Stimulated activated naive B cell treated with anti-CD40 and anti-IgM and Interleukin-4, amounts not matched to agents 10 μg/mL and 1 μg/mL and 100 μg/mL, for 72 hours (primary cell): ENCODE results near the gene USB1.
A peak's percentile ranks its signal among the peaks of the same experiment; 100 is the strongest.

Experiments used
- ATAC-seq, 2 donors: fragments of 150-1000 bp; cut with Tn5 transposase; replicated peaks; 2 replicates each; pipeline ENCODE4 v1.10.0; 2021; ENCODE audit warnings: moderate library complexity in 1 of 2
- DNase-seq: peaks from one replicate; pipeline ENCODE4 v3.0.0; 2021
- H3K27ac Mint-ChIP-seq: one replicate; pipeline ENCODE4 v1.8.0; 2022; ENCODE audit warnings: mild to moderate bottlenecking, mixed read lengths
- H3K27me3 Mint-ChIP-seq, 2 donors: one replicate each; pipeline ENCODE4 v1.8.0; 2022; ENCODE audit warnings: mixed read lengths in 2 of 2
- H3K36me3 Mint-ChIP-seq, 2 donors: one replicate each; pipeline ENCODE4 v1.8.0; 2022; ENCODE audit warnings: mixed read lengths in 2 of 2, mild to moderate bottlenecking in 1 of 2
- H3K4me1 Mint-ChIP-seq, 2 donors: one replicate each; pipeline ENCODE4 v1.8.0; 2022; ENCODE audit warnings: mixed read lengths in 2 of 2, mild to moderate bottlenecking in 1 of 2
- H3K4me3 Mint-ChIP-seq, 2 donors: one replicate each; pipeline ENCODE4 v1.8.0; 2022; ENCODE audit warnings: mild to moderate bottlenecking in 2 of 2, mixed read lengths in 2 of 2, moderate library complexity in 1 of 2
- H3K9me3 Mint-ChIP-seq, 2 donors: one replicate each; pipeline ENCODE4 v1.8.0; 2022; ENCODE audit warnings: mixed read lengths in 2 of 2, mild to moderate bottlenecking in 1 of 2

USB1 gene

GRCh38 chr16:57979006-57979585 lies 22.1 kb upstream of the USB1 start:
- Mint-ChIP-seq H3K9me3 (no peaks in the 10 kb centered on the region), H3K27me3 (peaks cover 18 to 19% of the 10 kb centered on the region in 2 donors), H3K36me3 (no peaks in the 10 kb centered on the region), H3K4me1 (peaks cover 1 to 3% of the 10 kb centered on the region in 2 donors), H3K27ac (no peak overlapping the region), H3K4me3 (no peak overlapping the region)
- DNase-seq (no peak), ATAC-seq (no peak)

- Mint-ChIP-seq H3K27ac (no peak overlapping the region), H3K36me3 (no peaks in the 10 kb centered on the region), H3K4me3 (no peak overlapping the region), H3K4me1 (peaks cover 7 to 16% of the 10 kb centered on the region in 2 donors), H3K27me3 (peaks cover 18 to 19% of the 10 kb centered on the region in 2 donors), H3K9me3 (no peaks in the 10 kb centered on the region)
- no peak for DNase-seq
- ATAC-seq, result no peak
These were observed 19.6 kb upstream of the USB1 start for GRCh38 chr16:57981636-57982035.

DNA sequence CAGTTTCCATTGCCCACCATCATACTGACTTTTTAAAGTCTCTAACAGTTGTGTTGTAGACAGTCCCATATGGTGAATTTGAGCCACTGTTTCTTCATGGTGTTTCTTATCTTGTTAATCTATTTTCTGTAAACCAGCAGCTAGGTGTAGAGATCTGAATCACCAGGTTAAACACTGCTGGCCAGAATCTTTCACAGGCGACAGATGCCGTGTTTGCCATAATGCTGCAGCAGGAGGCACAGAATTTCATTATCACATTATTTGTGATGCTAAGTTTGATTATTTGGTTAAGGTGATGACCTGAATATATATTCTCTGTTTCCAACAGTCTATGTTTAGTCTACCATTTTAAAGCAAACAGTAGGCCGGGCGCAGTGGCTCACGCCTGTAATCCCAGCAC lies 18.8 kb upstream of the USB1 start:
- Mint-ChIP-seq H3K9me3 (no peaks in the 10 kb centered on the region), H3K36me3 (no peaks in the 10 kb centered on the region), H3K4me1 (peaks cover 7 to 16% of the 10 kb centered on the region in 2 donors), H3K4me3 (no peak overlapping the region), H3K27me3 (peaks cover 18 to 19% of the 10 kb centered on the region in 2 donors), H3K27ac (no peak overlapping the region)
- DNase-seq (no peak), ATAC-seq (no peak)

DNA sequence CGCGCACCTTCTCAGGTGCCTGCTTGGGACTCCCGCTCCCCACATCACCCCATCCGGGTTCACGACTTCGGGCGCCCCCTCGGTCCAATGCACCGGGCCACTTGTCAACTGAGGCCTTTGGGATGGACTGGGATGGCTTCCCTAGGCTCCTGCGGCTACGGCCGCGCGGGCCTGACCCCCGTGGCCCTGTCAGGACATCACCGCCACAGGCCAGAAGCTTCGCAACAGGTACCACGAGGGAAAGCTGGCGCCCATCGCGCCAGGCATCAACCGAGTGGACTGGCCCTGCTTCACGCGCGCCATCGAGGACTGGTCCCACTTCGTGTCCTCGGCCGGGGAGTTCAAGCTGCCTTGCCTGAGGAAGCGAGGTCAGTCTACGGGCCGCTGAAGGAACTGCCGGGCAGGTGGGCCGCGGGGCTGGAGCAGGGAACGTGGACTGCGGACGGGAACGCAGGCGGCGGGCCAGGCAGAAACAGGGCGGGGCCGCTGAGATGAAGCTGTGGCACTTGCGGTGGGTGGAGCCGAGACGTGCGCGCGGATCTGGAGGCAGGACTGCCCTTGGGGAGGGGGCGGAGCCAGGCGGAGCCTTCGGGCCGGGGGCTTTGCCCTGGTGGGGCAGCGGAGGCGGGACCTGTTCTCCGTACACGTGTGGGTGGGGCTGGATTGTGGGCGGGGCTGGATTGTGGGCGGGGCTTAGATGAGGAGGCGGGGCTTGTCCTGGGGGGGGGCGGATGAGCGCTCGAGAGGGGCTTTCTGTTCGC lies 16.6 kb upstream of the USB1 start:
- peaks cover 6 to 7% of the 10 kb centered on the region in 2 donors for H3K27me3 Mint-ChIP-seq

DNA sequence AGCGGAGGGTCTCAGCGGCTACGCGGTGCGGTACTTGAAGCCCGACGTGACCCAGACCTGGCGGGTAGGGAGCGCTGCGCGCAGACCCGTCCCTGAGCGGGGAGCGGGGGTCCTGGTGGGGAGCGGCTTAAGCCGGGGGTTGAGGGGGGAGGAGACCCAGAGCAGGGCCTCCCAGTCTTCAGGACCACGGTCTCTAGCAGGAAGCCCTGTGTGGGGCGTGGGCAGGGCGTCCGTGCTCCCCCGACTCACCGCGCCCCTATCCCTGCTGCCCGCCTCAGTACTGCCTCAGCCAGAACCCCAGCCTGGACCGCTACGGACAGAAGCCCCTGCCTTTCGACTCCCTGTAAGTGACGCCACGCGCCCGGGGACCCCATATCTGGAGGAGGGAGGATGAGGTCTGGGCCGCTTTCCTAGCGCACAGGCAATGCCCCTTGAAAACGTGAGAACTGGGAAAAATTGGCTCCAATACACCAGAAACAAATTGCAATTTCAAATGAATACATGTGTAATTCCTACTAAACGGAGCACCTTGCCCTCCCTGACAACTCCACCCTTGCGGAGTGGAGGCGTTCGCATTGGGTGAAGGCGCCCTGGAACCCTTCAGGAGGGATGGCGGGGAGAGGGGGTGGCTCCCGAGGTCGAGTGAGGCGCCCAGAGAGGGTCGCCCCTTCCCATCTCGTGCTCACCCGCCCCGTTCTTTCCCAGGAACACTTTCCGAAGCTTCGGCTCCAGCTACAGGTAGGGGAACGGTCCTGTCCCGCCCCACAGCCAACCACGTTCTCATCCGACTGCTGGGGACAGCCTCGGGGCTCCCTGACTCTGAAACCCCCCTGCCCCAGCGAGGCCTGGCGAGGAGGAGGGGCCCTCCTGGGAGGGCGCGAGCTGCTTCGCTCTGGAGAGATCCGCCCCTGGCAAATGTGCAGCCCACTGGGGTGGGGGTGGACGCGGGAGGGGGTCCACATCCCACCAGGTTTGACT lies 15.7 kb upstream of the USB1 start:
- Mint-ChIP-seq H3K27me3 (peaks cover 5 to 6% of the 10 kb centered on the region in 2 donors), H3K36me3 (no peaks in the 10 kb centered on the region), H3K27ac (peak overlapping the region; percentile 63), H3K4me1 (peaks cover 5 to 16% of the 10 kb centered on the region in 2 donors), H3K4me3 (peak overlapping the region; percentile 89 to 91), H3K9me3 (no peaks in the 10 kb centered on the region)
- ATAC-seq (peak; percentile 44 to 59), DNase-seq (no peak)

More for the DNA sequence above, 16.6 kb upstream of the USB1 start:
- H3K4me1 Mint-ChIP-seq, result peaks cover 5 to 16% of the 10 kb centered on the region in 2 donors
- H3K36me3 Mint-ChIP-seq, result no peaks in the 10 kb centered on the region
- H3K27ac Mint-ChIP-seq, result peak overlapping the region; percentile 63
- ATAC-seq (peak; percentile 94), DNase-seq (peak; percentile 76)
- H3K9me3 Mint-ChIP-seq, result no peaks in the 10 kb centered on the region
- H3K4me3 Mint-ChIP-seq, result peak overlapping the region; percentile 89 to 91

GRCh38 chr16:57986196-57986595 lies 15.0 kb upstream of the USB1 start:
- Mint-ChIP-seq H3K36me3 (no peaks in the 10 kb centered on the region), H3K9me3 (no peaks in the 10 kb centered on the region), H3K27me3 (peaks cover 5 to 6% of the 10 kb centered on the region in 2 donors), H3K4me3 (no peak overlapping the region), H3K4me1 (peaks cover 5 to 16% of the 10 kb centered on the region in 2 donors), H3K27ac (peak overlapping the region; percentile 37)
- ATAC-seq (no peak), DNase-seq (no peak)

DNA sequence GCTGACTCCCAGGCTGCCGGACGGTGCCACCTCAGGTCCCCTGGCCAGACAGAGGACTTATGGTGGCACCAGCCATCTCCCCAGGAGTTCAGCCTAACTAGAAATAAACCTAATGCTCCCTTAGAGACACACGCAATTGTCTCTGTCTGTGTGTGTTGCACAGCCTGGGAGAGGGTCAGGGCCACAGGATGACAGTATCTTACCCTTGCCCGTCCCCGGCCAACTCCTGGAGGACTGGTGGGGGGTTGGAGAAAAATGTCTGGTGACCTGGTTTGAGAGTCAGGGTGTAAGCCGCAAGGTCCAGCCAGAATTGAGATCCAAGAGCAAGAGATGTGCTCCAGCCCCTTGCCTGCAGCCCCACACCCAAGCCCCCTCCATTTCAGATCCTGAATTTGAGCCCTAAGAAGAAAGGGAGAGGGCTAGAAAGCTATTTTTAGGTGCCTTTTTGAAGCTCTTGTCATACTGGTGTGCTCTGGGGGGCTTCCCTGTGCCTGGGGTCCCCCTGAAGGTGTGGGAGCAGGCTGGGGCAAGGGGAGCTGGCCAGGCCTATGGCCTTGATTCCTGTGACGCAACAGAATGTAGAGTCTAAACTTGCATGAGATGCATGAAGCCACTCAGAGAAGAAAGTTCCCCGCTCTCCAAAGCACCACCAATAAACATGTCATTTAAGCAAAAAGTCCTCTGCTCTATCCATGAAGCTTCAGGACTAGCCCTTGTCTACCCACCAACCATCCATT lies 13.6 kb upstream of the USB1 start:
- no peak overlapping the region for H3K27ac Mint-ChIP-seq
- peaks cover 5 to 16% of the 10 kb centered on the region in 2 donors for H3K4me1 Mint-ChIP-seq
- ATAC-seq (no peak), DNase-seq (no peak)
- no peaks in the 10 kb centered on the region for H3K36me3 Mint-ChIP-seq
- H3K9me3 Mint-ChIP-seq, result no peaks in the 10 kb centered on the region
- no peak overlapping the region for H3K4me3 Mint-ChIP-seq
- no peaks in the 10 kb centered on the region for H3K27me3 Mint-ChIP-seq

DNA sequence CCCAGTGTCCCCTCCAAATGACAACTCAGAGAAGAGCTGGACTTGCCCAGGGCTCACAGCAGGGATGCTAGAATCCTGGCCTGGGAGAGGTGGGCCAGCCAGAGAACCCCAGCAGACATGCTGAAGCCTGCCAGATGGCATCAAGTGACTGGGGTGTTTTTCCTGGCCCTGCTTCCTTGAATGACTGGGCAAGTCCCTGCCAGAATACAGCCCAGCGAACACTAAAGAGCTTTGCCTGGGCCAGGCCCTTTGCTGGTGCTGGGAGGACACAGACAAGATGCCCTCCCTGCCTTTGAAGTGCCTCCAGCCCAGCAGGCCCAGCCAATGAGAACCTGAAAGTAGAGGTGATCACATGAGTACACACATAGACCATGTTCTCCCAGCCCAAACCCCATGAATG lies 12.3 kb upstream of the USB1 start:
- no peak for DNase-seq
- Mint-ChIP-seq H3K4me1 (peaks cover 5 to 16% of the 10 kb centered on the region in 2 donors), H3K4me3 (no peak overlapping the region), H3K27me3 (no peaks in the 10 kb centered on the region), H3K27ac (no peak overlapping the region), H3K36me3 (no peaks in the 10 kb centered on the region), H3K9me3 (no peaks in the 10 kb centered on the region)
- ATAC-seq, result no peak

GRCh38 chr16:57991551-57992059 lies 9.6 kb upstream of the USB1 start:
- no peak overlapping the region for H3K27ac Mint-ChIP-seq
- no peaks in the 10 kb centered on the region for H3K27me3 Mint-ChIP-seq
- H3K36me3 Mint-ChIP-seq, result peaks cover 6 to 10% of the 10 kb centered on the region in 2 donors
- H3K4me1 Mint-ChIP-seq, result peaks cover 6 to 11% of the 10 kb centered on the region in 2 donors
- ATAC-seq (no peak), DNase-seq (no peak)
- no peak overlapping the region for H3K4me3 Mint-ChIP-seq
- H3K9me3 Mint-ChIP-seq, result no peaks in the 10 kb centered on the region

GRCh38 chr16:57992084-57992483 lies 9.1 kb upstream of the USB1 start:
- Mint-ChIP-seq H3K27me3 (no peaks in the 10 kb centered on the region), H3K4me1 (peaks cover 6 to 11% of the 10 kb centered on the region in 2 donors), H3K4me3 (no peak overlapping the region), H3K9me3 (no peaks in the 10 kb centered on the region), H3K36me3 (peaks cover 11 to 13% of the 10 kb centered on the region in 2 donors), H3K27ac (no peak overlapping the region)
- ATAC-seq, result no peak
- DNase-seq, result no peak

GRCh38 chr16:57993438-57993837 lies 7.8 kb upstream of the USB1 start:
- H3K36me3 Mint-ChIP-seq, result peaks cover 16 to 19% of the 10 kb centered on the region in 2 donors
- peaks cover 8 to 18% of the 10 kb centered on the region in 2 donors for H3K4me1 Mint-ChIP-seq
- no peak overlapping the region for H3K27ac Mint-ChIP-seq
- no peak for ATAC-seq
- no peaks in the 10 kb centered on the region for H3K9me3 Mint-ChIP-seq
- H3K4me3 Mint-ChIP-seq, result no peak overlapping the region
- DNase-seq, result no peak
- no peaks in the 10 kb centered on the region for H3K27me3 Mint-ChIP-seq

GRCh38 chr16:57993897-57994296 lies 7.3 kb upstream of the USB1 start:
- no peaks in the 10 kb centered on the region for H3K9me3 Mint-ChIP-seq
- no peak for DNase-seq
- no peak overlapping the region for H3K27ac Mint-ChIP-seq
- peaks cover 16 to 19% of the 10 kb centered on the region in 2 donors for H3K36me3 Mint-ChIP-seq
- no peak overlapping the region for H3K4me3 Mint-ChIP-seq
- no peaks in the 10 kb centered on the region for H3K27me3 Mint-ChIP-seq
- H3K4me1 Mint-ChIP-seq, result peaks cover 13 to 22% of the 10 kb centered on the region in 2 donors
- ATAC-seq, result no peak

DNA sequence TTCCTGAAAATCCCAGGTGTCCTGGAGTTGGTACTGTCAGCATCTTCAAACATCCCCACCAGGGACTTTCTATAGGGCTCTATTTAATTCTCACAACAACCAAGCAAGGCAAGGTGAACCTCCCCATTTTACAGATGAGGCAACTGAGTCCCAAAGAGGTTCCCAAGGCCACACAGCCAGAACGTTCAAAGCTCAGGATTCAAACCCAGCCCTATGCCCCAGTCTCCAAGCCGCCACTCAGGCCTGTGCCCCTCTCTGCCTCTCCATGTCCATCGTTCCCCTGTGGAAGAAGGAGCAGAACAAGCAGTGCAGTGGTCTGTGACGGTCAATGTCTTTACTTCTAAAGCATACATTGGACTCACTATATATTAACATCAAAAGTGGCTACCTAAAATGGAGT lies 6.8 kb upstream of the USB1 start:
- H3K27ac Mint-ChIP-seq, result no peak overlapping the region
- H3K4me1 Mint-ChIP-seq, result peaks cover 18 to 27% of the 10 kb centered on the region in 2 donors
- no peaks in the 10 kb centered on the region for H3K9me3 Mint-ChIP-seq
- no peak for ATAC-seq
- no peak for DNase-seq
- peaks cover 16 to 19% of the 10 kb centered on the region in 2 donors for H3K36me3 Mint-ChIP-seq
- H3K4me3 Mint-ChIP-seq, result no peak overlapping the region
- H3K27me3 Mint-ChIP-seq, result no peaks in the 10 kb centered on the region
